NCI-H2196 (cell line): Measurements from ENCODE around the gene CD37.

ENCODE experiments used
- DNase-seq: peaks from one replicate; lab custom pipeline; 2025; ENCODE audit not compliant: unreplicated experiment; lab: John Stamatoyannopoulos, UW

CD37 gene

GRCh38 chr19:49344505-49345423 lies 9.6 kb downstream of the CD37 start:
- no peak for DNase-seq

- no peak for DNase-seq
Observed at GRCh38 chr19:49347191-49347590, 12.0 kb downstream of the CD37 start.

GRCh38 chr19:49347835-49348234 lies 12.6 kb downstream of the CD37 start:
- DNase-seq = peak; percentile 56

- no peak for DNase-seq
Observed at GRCh38 chr19:49348305-49349189, 13.3 kb downstream of the CD37 start.

GRCh38 chr19:49349567-49349966 lies 14.4 kb downstream of the CD37 start:
- DNase-seq = no peak

- DNase-seq = no peak
Observed at GRCh38 chr19:49355909-49356353, 20.7 kb downstream of the CD37 start.

GRCh38 chr19:49356382-49356781 lies 21.2 kb downstream of the CD37 start:
- no peak for DNase-seq

- no peak for DNase-seq
Observed at GRCh38 chr19:49357186-49357585, 22.0 kb downstream of the CD37 start.

GRCh38 chr19:49359851-49360820 lies 24.9 kb downstream of the CD37 start:
- no peak for DNase-seq

GRCh38 chr19:49361438-49362047 lies 26.3 kb downstream of the CD37 start:
- DNase-seq = no peak

GRCh38 chr19:49362048-49362928 lies 27.1 kb downstream of the CD37 start, which contains the start of gene TEAD2:
Gene TEAD2 (minus strand): TSS chr19:49362416. CDS start chr19:49360075, 2,341 bp downstream.
- DNase-seq = no peak

GRCh38 chr19:49362929-49363267 lies 27.7 kb downstream of the CD37 start:
- no peak for DNase-seq

GRCh38 chr19:49363268-49364082 lies 28.3 kb downstream of the CD37 start, which contains the start of gene DKKL1:
Gene DKKL1 (plus strand): TSS chr19:49363877. CDS start chr19:49363999, 122 bp downstream.
- DNase-seq = peak; percentile 91

GRCh38 chr19:49364083-49364737 lies 29.0 kb downstream of the CD37 start:
- DNase-seq = no peak

- DNase-seq = no peak
Observed at GRCh38 chr19:49366110-49366509, 30.9 kb downstream of the CD37 start.

- DNase-seq = no peak
Observed at GRCh38 chr19:49368711-49369358, 33.6 kb downstream of the CD37 start.

- no peak for DNase-seq
Observed at GRCh38 chr19:49371184-49371583, 36.0 kb downstream of the CD37 start.
